Endothelial cell of umbilical vein (primary cell): Measurements from ENCODE around the gene GMPPB. TPM values are rescaled to one million over a fixed set of nuclear protein-coding genes. Genes with fewer than 3 reads are reported as not detected.
"Not testable (repeated sequence)": the region's sequence is repeated elsewhere in the genome, so short reads cannot be mapped to it uniquely, and the experiment has no call there.

Experiments
- BruUV-seq: library from RNA; stranded (reverse); fragments of 400-500 nt; replicated peaks from 2 replicates; lab custom pipeline; 2021; lab: Mats Ljungman, UMichigan
- CTCF ChIA-PET: fragments of 300-600, 350-600 bp; sonication (Branson Sonifier 250); formaldehyde crosslinking; loops from one replicate; lab custom pipeline; 2021; ENCODE audit warnings: antibody characterized with exemption, inconsistent platforms; lab: Charles Lee
- POLR2A ChIA-PET: fragments of 300-600, 350-600 bp; sonication (Branson Sonifier 250); formaldehyde crosslinking; loops from one replicate; lab custom pipeline; 2021; ENCODE audit warnings: antibody characterized with exemption, inconsistent platforms; lab: Charles Lee
- DNase-seq: peaks from one replicate; pipeline ENCODE4 v3.0.0-alpha.2; 2011; ENCODE audit warnings: low read depth, low spot score
- FAIRE-seq: peaks from 2 replicates; lab custom pipeline; 2011; peaks lifted over from hg19 to GRCh38; lab: Jason Lieb, UNC
- H2AFZ ChIP-seq: 2 replicates; pipeline ENCODE4 v1.6.0; 2012; ENCODE audit warnings: low read depth, low read length, control low read depth, inconsistent platforms
- H3K27ac ChIP-seq: 2 replicates; pipeline ENCODE4 v1.5.1; 2011; ENCODE audit warnings: low read depth, mild to moderate bottlenecking, control low read depth, low read length, moderate library complexity; ENCODE audit not compliant: insufficient read depth
- H3K27me3 ChIP-seq, 2 experiments: 2 replicates each; pipeline versions ENCODE4 v1.6.0 to v1.6.1; 2011; ENCODE audit warnings: low read length in 2 of 2, mixed read lengths in 1 of 2; ENCODE audit not compliant: control insufficient read depth in 2 of 2, insufficient read depth in 2 of 2
- H3K36me3 ChIP-seq, 2 experiments: 2 replicates in 1 of 2; 3 replicates in 1 of 2; pipeline ENCODE4 v1.5.1; 2011; ENCODE audit warnings: low read length in 2 of 2, mild to moderate bottlenecking in 1 of 2, moderate library complexity in 1 of 2; ENCODE audit not compliant: control insufficient read depth in 2 of 2, insufficient read depth in 2 of 2; ENCODE audit errors: extremely low read depth in 1 of 2
- H3K4me1 ChIP-seq: 3 replicates; pipeline ENCODE4 v1.5.1; 2011; ENCODE audit warnings: mild to moderate bottlenecking, low read length; ENCODE audit not compliant: control insufficient read depth, insufficient read depth; ENCODE audit errors: extremely low read depth
- H3K4me2 ChIP-seq: 2 replicates; pipeline ENCODE4 v1.6.1; 2011; ENCODE audit warnings: low read length, control low read depth, mixed read lengths; ENCODE audit not compliant: insufficient read depth
- H3K4me3 ChIP-seq, 3 experiments: fragments of 200-600 bp in 1 of 3; sonication (generic), shearing (Covaris generic) in 1 of 3; replicated peaks in 1 of 3; 2 replicates each; pipeline ENCODE4 v1.5.1; 2011 to 2016; ENCODE audit warnings: control low read depth in 3 of 3, low read length in 3 of 3, mild to moderate bottlenecking in 2 of 3, inconsistent platforms in 1 of 3, low read depth in 1 of 3, moderate library complexity in 1 of 3; ENCODE audit not compliant: insufficient read depth in 1 of 3
- H3K79me2 ChIP-seq: 2 replicates; pipeline ENCODE4 v1.6.0; 2012; ENCODE audit warnings: low read length, inconsistent platforms; ENCODE audit not compliant: control insufficient read depth, insufficient read depth
- H3K9ac ChIP-seq: replicated peaks from 2 replicates; pipeline ENCODE3; 2011; ENCODE audit warnings: low read length, control low read depth; ENCODE audit not compliant: insufficient read depth; ENCODE audit errors: extremely low read depth
- H3K9me1 ChIP-seq: replicated peaks from 3 replicates; pipeline ENCODE4 v1.6.0; 2011; ENCODE audit warnings: mild to moderate bottlenecking, low read length; ENCODE audit not compliant: control insufficient read depth, insufficient read depth; ENCODE audit errors: extremely low read depth
- H3K9me3 ChIP-seq: replicated peaks from 2 replicates; pipeline ENCODE4 v1.5.1; 2012; ENCODE audit warnings: low read length, inconsistent platforms; ENCODE audit not compliant: control insufficient read depth, insufficient read depth
- H4K20me1 ChIP-seq: replicated peaks from 2 replicates; pipeline ENCODE3; 2011; ENCODE audit warnings: mild to moderate bottlenecking, low read length; ENCODE audit not compliant: control insufficient read depth, insufficient read depth; ENCODE audit errors: extremely low read depth
- dilution Hi-C: fragments of 300-500 bp; cut with MboI; formaldehyde crosslinking; loops from one replicate; pipeline ENCODE4 v1.15.0; 2019; ENCODE audit warnings: low sequenced_read_pairs; ENCODE audit not compliant: extremely low pct_ligation_motif_present
- intact Hi-C: fragments of 100-400 bp; cut with micrococcal nuclease; formaldehyde crosslinking; loops from one replicate; pipeline ENCODE4 v1.10.0; 2022
- polyA plus RNA-seq, 4 experiments: library from polyadenylated mRNA; depleted of rRNA in 3 of 4; stranded (reverse) in 3 of 4; unstranded in 1 of 4; fragments of >200 nt; gene quantifications; 2 replicates each; pipeline versions ENCODE4 v1.2.1 to v1.2.3, GENCODE V29; 2011 to 2012; ENCODE audit warnings: missing spikeins in 1 of 4
- total RNA-seq: library from RNA; stranded (reverse); gene quantifications from 2 replicates; pipeline ENCODE4 v1.2.3, GENCODE V29; 2021

GMPPB gene
- total and polyA plus RNA-seq, 2 donors (not counting 3 experiments of a cell fraction or from before 2014, with no cell fraction given) = 52.5 to 62.0 TPM

GRCh38 chr3:49694409-49695070 lies 29.2 kb downstream of the GMPPB start:
- DNase-seq, H4K20me1 ChIP-seq, H3K4me1 ChIP-seq, POLR2A ChIA-PET, CTCF ChIA-PET, intact Hi-C loops, dilution Hi-C loops, H2AFZ ChIP-seq, H3K27me3 ChIP-seq, H3K9me1 ChIP-seq, H3K27ac ChIP-seq, BruUV-seq, H3K9me3 ChIP-seq, H3K79me2 ChIP-seq, H3K9ac ChIP-seq, H3K4me3 ChIP-seq, H3K4me2 ChIP-seq: not testable (repeated sequence)
- H3K36me3 ChIP-seq = peaks cover 0 to 19% of the 10 kb centered on the region in 2 experiments
- peak; percentile 57 for FAIRE-seq

- intact Hi-C loops, BruUV-seq: not testable (repeated sequence)
Measured at GRCh38 chr3:49691481-49691880, 32.3 kb downstream of the GMPPB start.

GRCh38 chr3:49690856-49691255 lies 32.9 kb downstream of the GMPPB start:
- H3K9me3 ChIP-seq, H3K27ac ChIP-seq, POLR2A ChIA-PET, dilution Hi-C loops, H3K9me1 ChIP-seq, intact Hi-C loops, H2AFZ ChIP-seq, BruUV-seq, FAIRE-seq, DNase-seq, CTCF ChIA-PET, H3K4me3 ChIP-seq, H3K4me1 ChIP-seq, H4K20me1 ChIP-seq, H3K9ac ChIP-seq, H3K4me2 ChIP-seq, H3K27me3 ChIP-seq, H3K79me2 ChIP-seq, H3K36me3 ChIP-seq: not testable (repeated sequence)

More at GRCh38 chr3:49691481-49691880, 32.3 kb downstream of the GMPPB start:
- H4K20me1 ChIP-seq, H3K9me1 ChIP-seq, CTCF ChIA-PET, DNase-seq, H3K27me3 ChIP-seq, H3K27ac ChIP-seq, H3K79me2 ChIP-seq, H3K4me1 ChIP-seq, POLR2A ChIA-PET, FAIRE-seq, H3K9me3 ChIP-seq, H2AFZ ChIP-seq, H3K4me2 ChIP-seq, dilution Hi-C loops, H3K9ac ChIP-seq, H3K36me3 ChIP-seq, H3K4me3 ChIP-seq: not testable (repeated sequence)

GRCh38 chr3:49689908-49690624 lies 33.7 kb downstream of the GMPPB start:
- DNase-seq, H4K20me1 ChIP-seq, H3K79me2 ChIP-seq, BruUV-seq, H3K9me3 ChIP-seq, dilution Hi-C loops, H3K4me1 ChIP-seq, H3K9me1 ChIP-seq, POLR2A ChIA-PET, H3K27me3 ChIP-seq, H3K36me3 ChIP-seq: not testable (repeated sequence)
- Histone ChIP-seq H3K4me2 (peak overlapping the region; percentile 94), H2AFZ (peak overlapping the region; percentile 92), H3K27ac (peak overlapping the region; percentile 20), H3K9ac (peak overlapping the region; percentile 85), H3K4me3 (peak overlapping the region; percentile 65 to 99 (median 81))
- FAIRE-seq = peak; percentile 47
- intact Hi-C loops = loop anchor here (1.0 kb wide), 1 partner anchor 16 kb away; the partner anchor contains the start of gene APEH
- CTCF ChIA-PET = interaction anchor here (1.0 kb wide), 1 partner anchor 150 kb away, joined by 4 read pairs; no protein-coding TSS in a partner anchor
